A549 treated with ZK216348 at 1 μM for 4 hours (cell line): ENCODE results near the gene PEX5L. TPM values are rescaled to one million over a fixed set of nuclear protein-coding genes. Genes with fewer than 3 reads are reported as not detected.

Experiments
- total RNA-seq: library from RNA; stranded (reverse); fragments of 200-300 nt; extraction: Qiagen RNA extraction; gene quantifications from 5 replicates; pipeline ENCODE4 v1.2.3, GENCODE V29; 2022; ENCODE audit warnings: low read depth

PEX5L gene
- total RNA-seq, result not detected in 5 replicates

GRCh38 chr3:180036671-180037455, at the start of gene PEX5L:
Gene PEX5L, minus strand, starts transcription at chr3:180036937. Its CDS starts 338 bp downstream, at chr3:180036599.

